Esophagus muscularis mucosa (tissue), 4 donors: Measurements from ENCODE around the gene EGLN3. TPM values are rescaled to one million over a fixed set of nuclear protein-coding genes. Genes with fewer than 3 reads are reported as not detected.
"Not testable (repeated sequence)": the region's sequence is repeated elsewhere in the genome, so short reads cannot be mapped to it uniquely, and the experiment has no call there.

Experiments
- DNase-seq: peaks from one replicate; pipeline ENCODE4 v3.0.0-alpha.2; 2017; ENCODE audit errors: extremely low spot score
- H3K27ac ChIP-seq, 4 donors: fragments of 200-600 bp; sonication (generic); replicated peaks in 1 of 4; 1 replicate in 3 of 4; 2 replicates in 1 of 4; pipeline ENCODE4 v1.5.1; 2016 to 2019; ENCODE audit warnings: mild to moderate bottlenecking in 1 of 4
- H3K27me3 ChIP-seq, 4 donors: fragments of 200-600 bp; sonication (generic); one replicate each; pipeline versions ENCODE4 v1.5.1 to v1.6.0; 2016 to 2019
- H3K36me3 ChIP-seq, 4 donors: fragments of 200-600 bp; sonication (generic); one replicate each; pipeline ENCODE4 v1.5.1; 2016 to 2019
- H3K4me1 ChIP-seq, 4 donors: fragments of 200-600 bp; sonication (generic); one replicate each; pipeline ENCODE4 v1.5.1; 2016 to 2019
- H3K4me3 ChIP-seq, 4 donors: fragments of 200-600 bp; sonication (generic); 1 replicate in 2 of 4; 2 replicates in 2 of 4; pipeline ENCODE4 v1.5.1; 2016 to 2019; ENCODE audit warnings: mild to moderate bottlenecking in 4 of 4, moderate library complexity in 1 of 4
- H3K9me3 ChIP-seq, 4 donors: fragments of 200-600 bp; sonication (generic); 1 replicate in 3 of 4; 2 replicates in 1 of 4; pipeline ENCODE4 v1.5.1; 2016 to 2019
- EP300 ChIP-seq: sonication (generic); formaldehyde crosslinking; IDR thresholded peaks from one replicate; pipeline ENCODE4 v1.6.1; 2017; ENCODE audit warnings: antibody characterized with exemption
- POLR2A ChIP-seq: fragments of 450-650 bp; IDR thresholded peaks from one replicate; pipeline ENCODE4 v1.6.1; 2017; ENCODE audit warnings: antibody characterized with exemption, moderate library complexity, mild to moderate bottlenecking, low read depth
- POLR2AphosphoS5 ChIP-seq, 2 donors: sonication (generic); formaldehyde crosslinking; IDR thresholded peaks; one replicate each; pipeline ENCODE4 v1.6.1; 2017; ENCODE audit warnings: antibody characterized with exemption in 2 of 2
- WGBS: methylation state at CpG from one replicate; pipeline ENCODE4 v1.1.5; 2018; 5-methylcytosine and 5-hydroxymethylcytosine counted together
- intact Hi-C: fragments of 100-400 bp; cut with DNase I; formaldehyde crosslinking; loops from one replicate; pipeline ENCODE4 v1.15.1; 2023
- total RNA-seq, 4 donors: library from RNA; depleted of rRNA; stranded (reverse); fragments of >200 nt; gene quantifications; one replicate each; pipeline versions ENCODE4 v1.1.0 to v1.2.1, GENCODE V29; 2016
- TF ChIP-seq, protein P1 (sequence below), 3 experiments: fragments of 200-600 bp in 2 of 3; fragments of 450-650 bp in 1 of 3; sonication (generic) in 2 of 3; IDR thresholded peaks; one replicate each; pipeline ENCODE4 v1.5.1; 2017 to 2019; ENCODE audit warnings: antibody characterized with exemption in 3 of 3, mild to moderate bottlenecking in 2 of 3, moderate library complexity in 1 of 3

Gene EGLN3
- total RNA-seq, 4 donors from 2014 or later: 24.0 to 41.1 (median 24.5) TPM

DNA sequence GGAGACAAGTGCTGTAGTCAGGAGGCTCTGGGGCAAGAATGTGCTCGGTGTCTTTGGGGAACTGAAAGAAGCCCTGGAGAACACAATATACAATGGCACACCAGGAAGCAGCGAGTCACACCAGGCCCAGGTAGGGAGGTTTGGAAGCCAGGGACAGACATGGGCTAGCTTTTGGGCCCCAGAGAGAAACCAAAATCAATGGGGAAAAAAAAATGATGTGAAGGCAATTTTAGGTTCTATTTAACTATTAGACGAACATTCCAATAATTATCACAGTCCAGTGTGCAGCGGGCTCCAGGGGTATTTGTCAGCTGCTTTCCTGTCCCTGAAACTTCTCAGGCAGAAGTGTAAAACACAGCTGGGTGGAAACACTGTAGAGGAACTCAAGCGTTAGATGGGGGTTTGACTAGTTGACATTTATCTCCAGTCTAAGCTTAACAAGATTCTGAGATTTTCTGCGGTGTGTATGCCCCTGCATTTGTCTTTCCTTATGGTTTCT, 21.8 kb upstream of the EGLN3 start:
- no peaks in the 10 kb centered on the region for H3K27me3 ChIP-seq
- no peak overlapping the region for H3K4me3 ChIP-seq
- DNase-seq: peak; percentile 77
- intact Hi-C loops: no loop called here
- 86% methylated on average over 6 of the region's 6 CpGs for WGBS
- H3K4me1 ChIP-seq: peaks cover 0 to 13% (median 11%) of the 10 kb centered on the region in 4 donors
- no peaks in the 10 kb centered on the region for H3K36me3 ChIP-seq
- TF ChIP-seq EP300 (no peak), POLR2AphosphoS5 (IDR thresholded peaks at IDR 0.05) (no peak), POLR2A (no peak)
- TF ChIP-seq, protein P1, sequence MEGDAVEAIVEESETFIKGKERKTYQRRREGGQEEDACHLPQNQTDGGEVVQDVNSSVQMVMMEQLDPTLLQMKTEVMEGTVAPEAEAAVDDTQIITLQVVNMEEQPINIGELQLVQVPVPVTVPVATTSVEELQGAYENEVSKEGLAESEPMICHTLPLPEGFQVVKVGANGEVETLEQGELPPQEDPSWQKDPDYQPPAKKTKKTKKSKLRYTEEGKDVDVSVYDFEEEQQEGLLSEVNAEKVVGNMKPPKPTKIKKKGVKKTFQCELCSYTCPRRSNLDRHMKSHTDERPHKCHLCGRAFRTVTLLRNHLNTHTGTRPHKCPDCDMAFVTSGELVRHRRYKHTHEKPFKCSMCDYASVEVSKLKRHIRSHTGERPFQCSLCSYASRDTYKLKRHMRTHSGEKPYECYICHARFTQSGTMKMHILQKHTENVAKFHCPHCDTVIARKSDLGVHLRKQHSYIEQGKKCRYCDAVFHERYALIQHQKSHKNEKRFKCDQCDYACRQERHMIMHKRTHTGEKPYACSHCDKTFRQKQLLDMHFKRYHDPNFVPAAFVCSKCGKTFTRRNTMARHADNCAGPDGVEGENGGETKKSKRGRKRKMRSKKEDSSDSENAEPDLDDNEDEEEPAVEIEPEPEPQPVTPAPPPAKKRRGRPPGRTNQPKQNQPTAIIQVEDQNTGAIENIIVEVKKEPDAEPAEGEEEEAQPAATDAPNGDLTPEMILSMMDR (IDR thresholded peaks at IDR 0.05): no peak
- peak overlapping the region in 1 of 4 donors; percentile 32 for H3K27ac ChIP-seq
- no peaks in the 10 kb centered on the region for H3K9me3 ChIP-seq

DNA sequence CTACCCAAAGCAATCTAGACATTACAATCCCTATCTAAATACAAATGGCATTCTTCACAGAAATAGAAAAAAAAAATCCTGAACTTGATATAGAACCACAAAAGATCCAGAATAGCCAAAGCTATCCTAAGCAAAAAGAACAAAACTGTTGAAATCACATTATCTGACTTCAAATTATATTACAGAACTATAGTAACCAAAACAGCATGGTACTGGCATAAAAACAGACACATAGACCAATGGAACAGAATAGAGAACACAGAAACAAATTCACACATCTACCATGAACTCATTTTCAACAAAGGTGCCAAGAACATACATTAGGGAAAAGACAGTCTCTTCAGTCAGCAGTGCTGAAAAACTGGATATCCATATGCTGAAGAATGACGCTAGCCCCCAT, 19.0 kb upstream of the EGLN3 start:
- H3K9me3 ChIP-seq, intact Hi-C loops: not testable (repeated sequence)
- 97% methylated on average over 1 of the region's 1 CpG for WGBS

GRCh38 chr14:33968722-33969121, 17.8 kb upstream of the EGLN3 start:
- no peak overlapping the region for H3K27ac ChIP-seq

More for the DNA sequence above, 19.0 kb upstream of the EGLN3 start:
- DNase-seq, H3K27ac ChIP-seq, H3K27me3 ChIP-seq, H3K4me3 ChIP-seq, H3K36me3 ChIP-seq: not testable (repeated sequence)
- H3K4me1 ChIP-seq: peaks cover 0 to 13% (median 11%) of the 10 kb centered on the region in 4 donors

GRCh38 chr14:33967138-33967537, 16.3 kb upstream of the EGLN3 start:
- peak; percentile 29 for DNase-seq
- TF ChIP-seq, protein P1 (IDR thresholded peaks at IDR 0.05): no peak
- no peak for TF ChIP-seq POLR2AphosphoS5 (IDR thresholded peaks at IDR 0.05)
- TF ChIP-seq EP300: no peak
- TF ChIP-seq POLR2A: no peak
- WGBS: 77% methylated on average over 4 of the region's 4 CpGs
- Histone ChIP-seq H3K4me3 (no peak overlapping the region), H3K4me1 (no peaks in the 10 kb centered on the region), H3K27ac (no peak overlapping the region), H3K27me3 (no peaks in the 10 kb centered on the region), H3K36me3 (no peaks in the 10 kb centered on the region), H3K9me3 (no peaks in the 10 kb centered on the region)
- intact Hi-C loops: no loop called here

More at GRCh38 chr14:33968722-33969121, 17.8 kb upstream of the EGLN3 start:
- Histone ChIP-seq H3K4me3 (no peak overlapping the region), H3K9me3 (no peaks in the 10 kb centered on the region), H3K36me3 (no peaks in the 10 kb centered on the region), H3K27me3 (no peaks in the 10 kb centered on the region), H3K4me1 (peaks cover 0 to 10% (median 8%) of the 10 kb centered on the region in 4 donors)
- WGBS: 27% methylated on average over 1 of the region's 1 CpG
- intact Hi-C loops: no loop called here
- TF ChIP-seq POLR2AphosphoS5 (IDR thresholded peaks at IDR 0.05) (no peak), EP300 (no peak), POLR2A (no peak)
- TF ChIP-seq, protein P1 (IDR thresholded peaks at IDR 0.05): no peak
- DNase-seq: no peak

GRCh38 chr14:33966276-33966675, 15.4 kb upstream of the EGLN3 start:
- intact Hi-C loops: no loop called here

More at GRCh38 chr14:33966276-33966675, 15.4 kb upstream of the EGLN3 start:
- Histone ChIP-seq H3K4me3 (no peak overlapping the region), H3K4me1 (no peaks in the 10 kb centered on the region), H3K27ac (no peak overlapping the region), H3K27me3 (no peaks in the 10 kb centered on the region), H3K36me3 (no peaks in the 10 kb centered on the region), H3K9me3 (no peaks in the 10 kb centered on the region)
- WGBS: 88% methylated on average over 6 of the region's 6 CpGs
- TF ChIP-seq POLR2A (no peak), EP300 (no peak), POLR2AphosphoS5 (IDR thresholded peaks at IDR 0.05) (no peak)
- TF ChIP-seq, protein P1 (IDR thresholded peaks at IDR 0.05): no peak
- DNase-seq: no peak
